Stimulated activated CD8-positive, alpha-beta memory T cell treated with anti-CD3 and anti-CD28 coated beads, Interleukin-15, amount 100 ng/mL, for 48 hours (primary cell): ENCODE results near the gene CACNA1C.

Experiments used
- DNase-seq, 2 donors: peaks; one replicate each; pipeline ENCODE4 v3.0.0-alpha.2; 2020; ENCODE audit warnings: low read depth in 2 of 2

CACNA1C gene

DNA sequence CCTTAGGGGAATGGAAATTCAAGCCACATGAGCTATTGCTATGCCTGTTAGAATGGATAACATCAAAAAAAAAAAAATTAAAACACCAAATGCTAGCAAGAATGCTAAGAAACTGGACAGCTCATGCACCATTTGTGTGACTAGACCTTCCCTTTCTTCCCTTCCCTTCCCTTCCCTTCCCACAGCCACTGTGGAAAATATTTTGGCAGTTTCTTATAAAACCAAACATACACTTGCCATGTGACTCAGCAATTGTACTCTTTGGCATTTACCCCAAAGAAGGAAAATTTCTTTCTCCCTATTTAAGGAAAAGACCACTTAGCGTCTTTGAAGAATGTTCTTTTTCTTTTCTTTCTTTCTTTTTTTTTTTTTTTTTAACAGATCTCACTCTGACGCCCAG lies 692.9 kb downstream of the CACNA1C start:
- no peak for DNase-seq
